ENCODE results near the gene DTL.

DTL gene

DNA sequence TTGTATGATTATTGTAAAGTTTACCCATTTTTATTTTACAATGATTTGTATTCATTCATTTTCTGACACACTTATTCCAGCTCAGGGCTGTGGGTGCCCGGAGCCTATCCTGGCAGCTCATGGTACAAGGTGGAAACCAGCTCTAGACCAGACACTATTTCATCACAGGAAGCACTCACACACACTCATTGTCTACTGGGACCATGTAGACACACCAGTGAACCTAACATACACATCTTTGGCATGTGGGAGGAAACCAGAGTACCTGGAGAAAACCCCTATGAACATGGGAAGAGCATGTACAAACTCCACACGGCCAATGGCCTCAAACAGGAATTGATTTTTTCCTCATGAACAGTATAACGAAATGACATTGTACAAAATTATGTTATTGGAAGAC is 2.4 kb downstream of the DTL start:
- DNase-seq (ENCODE audit: low spot score), result no peak

DNA sequence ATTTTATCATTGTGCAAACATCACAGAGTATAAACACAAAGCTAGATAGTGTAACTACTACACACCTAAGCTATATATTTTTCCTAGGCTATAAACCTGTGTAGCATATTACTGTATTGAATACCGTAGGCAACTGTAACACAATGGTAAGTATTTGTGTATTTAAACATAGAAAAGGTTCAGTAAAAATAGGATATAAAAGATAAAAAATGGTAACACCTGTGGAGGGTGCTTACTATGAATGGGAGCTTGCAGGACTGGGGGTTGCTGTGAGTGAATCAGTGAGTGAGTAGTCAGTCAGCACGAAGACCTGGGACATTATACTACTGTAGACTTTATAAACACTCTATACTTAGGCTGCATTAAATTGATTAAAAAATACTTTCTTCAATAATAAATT is 4.1 kb downstream of the DTL start:
- DNase-seq (ENCODE audit: low spot score), result no peak

DNA sequence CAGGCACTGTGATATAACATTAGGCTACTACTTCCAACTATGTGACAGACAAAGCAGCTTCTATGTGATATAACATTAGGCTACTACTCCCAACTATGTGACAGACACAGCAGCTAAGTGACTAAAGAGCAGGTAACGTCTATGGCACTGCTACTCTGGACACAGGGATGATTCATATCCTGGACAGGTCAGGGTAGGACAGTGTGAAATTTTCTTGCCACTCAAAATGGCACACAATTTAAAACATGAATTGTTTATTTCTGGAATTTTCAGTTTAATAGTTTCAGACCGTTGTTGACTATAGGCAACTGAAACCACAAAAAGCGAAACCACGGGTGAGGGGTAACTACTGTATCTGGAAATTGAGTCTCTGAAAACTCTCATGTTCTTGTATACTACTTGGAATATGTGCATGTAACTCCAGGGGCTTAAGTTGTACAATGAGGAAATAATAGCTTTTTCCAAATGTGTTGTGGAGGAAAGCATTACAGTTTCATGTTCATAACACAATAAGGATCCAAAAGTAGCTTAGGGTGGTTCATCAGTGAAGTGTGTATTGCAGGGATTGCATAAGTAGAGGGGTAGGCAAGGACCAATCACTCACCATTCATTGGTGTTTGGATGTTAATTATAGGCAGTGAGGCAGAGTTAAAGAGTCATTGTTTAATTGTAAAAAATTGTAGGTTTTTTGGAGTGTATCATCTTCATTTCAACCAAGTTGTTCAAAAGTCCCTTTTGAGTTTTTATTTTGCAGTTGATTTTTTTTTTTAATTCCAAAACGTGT is 5.3 kb downstream of the DTL start:
- DNase-seq (ENCODE audit: low spot score), result no peak

DNA sequence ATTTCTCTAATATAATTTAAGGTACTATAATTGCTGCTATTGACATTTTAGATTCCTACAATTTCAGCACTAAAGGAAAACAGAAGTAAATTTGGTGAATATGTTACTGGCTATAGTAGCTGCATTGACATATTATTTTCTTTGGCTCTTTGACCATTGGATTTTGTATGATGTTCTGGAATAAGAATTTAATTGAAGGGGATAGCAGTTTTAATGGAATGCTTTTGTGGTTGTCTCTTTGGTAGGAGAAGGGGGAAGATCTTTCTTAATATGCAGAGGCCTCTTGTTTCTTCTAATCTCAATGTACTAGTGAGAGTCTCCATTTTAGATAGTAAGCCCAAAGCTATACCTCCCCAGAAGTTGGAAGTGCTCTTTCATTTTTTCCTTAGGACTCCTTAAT is 6.9 kb downstream of the DTL start:
- no peak for DNase-seq (ENCODE audit: low spot score)

DNA sequence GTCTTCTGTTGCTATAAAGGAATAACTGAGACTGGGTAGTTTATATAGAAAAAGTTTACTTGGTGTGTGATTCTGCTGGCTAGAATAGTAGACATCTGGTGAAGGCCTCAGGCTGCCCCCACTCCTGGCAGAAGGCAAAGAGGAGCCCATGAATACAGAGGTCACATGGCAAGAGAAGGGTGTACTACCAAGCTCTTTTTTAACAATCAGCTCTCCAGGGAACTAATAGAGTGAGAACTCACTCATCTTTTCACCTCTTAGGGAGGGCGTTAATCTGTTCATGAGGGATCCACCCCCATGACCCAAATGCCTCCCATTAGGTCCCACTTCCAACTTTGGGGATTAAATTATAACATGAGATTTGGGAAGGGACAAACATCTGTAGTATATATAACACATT is 9.3 kb downstream of the DTL start:
- DNase-seq (ENCODE audit: low spot score), result no peak

DNA sequence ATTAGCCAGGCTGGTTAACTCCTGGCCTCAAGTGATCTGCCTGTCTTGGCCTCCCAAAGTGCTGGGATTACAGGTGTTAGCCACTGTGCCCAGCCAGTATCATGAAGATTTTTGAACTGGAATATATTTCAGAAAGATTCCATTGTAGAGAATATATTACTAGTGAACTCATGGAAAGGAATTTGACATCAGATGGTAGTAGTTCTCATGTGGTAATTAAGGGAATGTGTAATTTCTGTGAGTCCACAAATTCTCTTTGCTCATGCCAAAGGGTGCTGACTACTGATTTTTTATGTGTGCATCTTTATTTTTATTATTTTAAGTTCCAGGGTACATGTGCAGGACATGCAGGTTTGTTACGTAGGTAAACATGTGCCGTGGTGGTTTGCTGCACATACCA is 10.4 kb downstream of the DTL start:
- DNase-seq (ENCODE audit: low spot score), result no peak

DNA sequence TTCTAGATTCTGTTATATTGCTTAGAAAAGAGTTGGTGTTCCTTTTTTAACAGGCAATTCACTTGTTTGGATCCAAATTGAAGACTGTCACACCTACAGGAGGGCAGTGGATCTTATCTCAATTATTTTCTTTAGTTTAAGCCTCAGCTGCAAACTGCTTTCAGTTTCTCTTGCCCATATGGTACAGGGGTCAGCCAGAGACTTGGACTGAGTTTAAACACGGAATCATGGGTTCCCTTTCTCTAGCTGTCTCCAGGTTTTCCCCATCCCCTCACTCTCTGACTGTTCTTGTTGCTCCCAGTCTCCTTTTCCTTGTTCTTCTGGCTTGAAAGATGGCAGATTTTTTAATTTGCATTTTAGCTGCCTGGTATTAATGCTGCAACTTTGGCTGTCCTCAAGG is 18.4 kb downstream of the DTL start:
- DNase-seq (ENCODE audit: low spot score), result no peak

DNA sequence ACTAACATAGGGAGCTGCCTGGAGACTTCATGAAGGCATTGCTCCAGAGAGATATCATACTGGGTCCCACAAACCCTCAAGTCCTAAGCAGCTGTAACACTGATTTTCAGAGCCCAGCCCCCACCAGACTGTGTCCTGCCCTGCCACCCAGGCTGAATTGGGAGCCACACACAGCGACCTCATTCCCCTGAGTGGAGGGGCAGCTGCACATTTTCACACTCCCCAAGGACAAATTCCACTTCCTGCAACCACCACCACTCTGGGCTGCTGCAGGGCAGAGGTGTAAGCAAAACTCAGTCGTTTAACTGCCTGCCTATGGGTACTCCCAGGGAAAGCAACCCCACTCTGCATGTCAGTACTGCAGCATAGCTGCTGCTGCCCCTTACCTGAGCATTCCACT is 19.8 kb downstream of the DTL start:
- DNase-seq (ENCODE audit: low spot score), result no peak

DNA sequence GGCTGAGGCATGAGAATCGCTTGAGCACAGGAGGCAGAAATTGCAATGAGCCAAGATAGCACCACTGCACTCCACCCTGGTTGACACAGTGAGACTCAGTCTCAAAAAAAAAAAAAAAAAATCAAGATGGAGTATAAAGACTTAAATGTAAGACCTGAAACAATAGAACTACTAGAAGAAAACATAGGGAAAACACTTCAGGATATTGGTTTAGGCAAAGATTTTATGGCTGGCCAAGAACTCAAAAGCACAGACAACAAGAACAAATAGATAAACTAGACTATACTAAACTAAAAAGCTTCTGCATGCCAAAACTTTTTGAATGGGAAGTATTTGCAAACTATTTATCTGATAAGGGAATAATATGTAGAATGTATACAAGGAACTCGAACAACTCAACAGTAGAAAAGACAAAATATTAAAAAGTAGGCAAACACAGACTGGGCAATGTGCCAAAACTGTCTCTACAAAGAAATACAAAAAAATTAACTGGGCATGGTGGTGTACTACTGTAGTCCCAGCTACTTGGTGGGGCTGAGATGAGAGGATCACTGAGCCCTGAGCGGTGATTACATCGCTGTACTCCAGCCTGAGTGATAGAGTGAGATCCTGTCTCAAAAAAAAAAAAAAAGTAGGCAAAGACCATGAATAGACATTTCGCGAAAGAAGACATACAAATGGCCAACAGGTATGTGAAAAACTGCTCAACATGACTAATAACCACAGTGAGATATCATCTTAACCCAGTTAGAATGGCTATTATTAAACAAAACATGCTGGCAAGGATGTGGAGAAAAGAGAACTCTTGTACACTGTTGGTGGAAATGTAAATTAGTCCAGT is 25.3 kb downstream of the DTL start:
- no peak for DNase-seq (ENCODE audit: low spot score)

DNA sequence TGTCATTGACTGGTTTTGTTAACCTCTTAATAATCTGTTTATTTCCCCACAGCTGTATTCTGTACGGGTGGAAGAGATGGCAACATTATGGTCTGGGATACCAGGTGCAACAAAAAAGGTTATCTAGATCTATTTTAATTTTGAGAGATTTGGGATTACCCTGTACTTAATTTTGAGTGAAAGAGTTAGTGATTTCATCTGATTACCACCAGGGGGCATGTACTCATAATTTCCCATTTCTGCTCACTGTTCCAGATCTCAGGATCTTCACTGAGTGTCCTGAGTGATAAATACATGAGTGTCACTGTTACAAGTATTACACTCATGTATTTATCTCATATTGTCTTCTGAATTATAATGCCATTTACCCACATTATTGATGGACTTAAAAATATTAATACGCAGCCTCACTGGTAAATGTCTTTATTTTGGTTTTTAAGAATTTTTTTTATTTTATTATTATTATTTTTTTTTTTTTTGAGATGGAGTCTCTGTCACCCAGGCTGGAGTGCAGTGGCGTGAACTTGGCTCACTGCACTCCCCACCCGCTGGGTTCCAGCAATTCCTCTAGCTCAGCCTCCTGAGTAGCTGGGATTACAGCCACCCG is 27.4 kb downstream of the DTL start:
- DNase-seq (ENCODE audit: low spot score), result no peak

DNA sequence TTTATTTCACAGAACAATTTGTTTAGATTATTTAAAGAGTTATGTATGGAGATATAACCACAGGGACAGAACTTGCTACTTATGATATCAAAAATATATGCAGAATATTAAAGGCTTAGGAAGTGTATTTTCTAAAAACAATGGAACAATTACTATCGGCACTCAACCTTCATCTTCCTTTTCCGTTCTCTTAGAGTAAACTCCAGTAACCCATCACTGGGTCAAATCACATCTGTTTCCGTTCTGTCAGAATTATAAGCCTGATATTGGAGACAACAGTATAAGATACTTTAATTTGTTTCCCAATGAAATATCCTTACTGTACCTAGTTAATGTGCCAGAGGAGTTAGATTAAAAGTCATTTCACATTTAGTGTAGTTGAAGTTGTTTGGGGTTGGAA is 32.2 kb downstream of the DTL start:
- no peak for DNase-seq (ENCODE audit: low spot score)

DNA sequence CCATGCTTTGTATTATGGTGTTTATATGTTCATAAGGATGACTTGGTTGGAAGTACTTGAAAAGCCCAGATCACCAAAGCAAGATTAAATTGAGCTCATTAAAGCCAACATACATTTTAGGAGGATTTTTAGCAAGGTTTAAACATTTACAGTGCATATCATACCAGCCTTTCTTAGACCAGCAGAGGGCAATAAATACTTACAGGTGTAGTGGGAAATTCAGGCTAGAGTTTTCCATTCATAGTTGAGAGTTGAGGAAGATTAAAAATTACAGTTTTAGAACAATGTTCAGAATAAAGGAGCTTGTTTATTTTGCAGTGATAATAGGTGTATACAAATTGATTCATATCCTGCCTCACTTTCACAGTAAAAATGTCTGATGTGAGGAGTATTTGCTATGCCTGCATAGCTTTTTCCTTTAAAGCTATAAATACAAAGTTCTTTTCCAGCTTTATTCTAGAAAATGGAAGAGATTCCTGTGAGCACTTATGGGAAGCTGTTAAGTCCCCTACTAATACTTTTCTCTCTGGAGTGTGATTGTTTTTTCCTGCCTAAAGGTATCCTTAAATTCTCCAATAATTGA is 35.3 kb downstream of the DTL start:
- DNase-seq (ENCODE audit: low spot score), result no peak

DNA sequence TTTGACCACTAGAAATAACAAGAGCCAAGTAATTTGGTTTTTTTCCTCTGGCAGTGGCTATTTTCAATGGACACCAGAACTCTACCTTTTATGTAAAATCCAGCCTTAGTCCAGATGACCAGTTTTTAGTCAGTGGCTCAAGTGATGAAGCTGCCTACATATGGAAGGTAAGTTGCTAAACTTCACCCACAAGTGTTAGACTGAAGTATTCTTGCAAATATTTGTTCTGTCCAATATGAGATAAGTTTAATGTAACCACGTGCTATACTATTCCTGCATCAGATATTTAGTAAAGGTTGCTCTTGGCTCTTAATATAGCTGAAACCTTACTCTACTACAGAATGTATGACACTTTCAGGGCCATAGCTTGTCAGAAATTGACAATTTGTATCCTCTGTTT is 36.5 kb downstream of the DTL start:
- DNase-seq (ENCODE audit: low spot score), result no peak

DNA sequence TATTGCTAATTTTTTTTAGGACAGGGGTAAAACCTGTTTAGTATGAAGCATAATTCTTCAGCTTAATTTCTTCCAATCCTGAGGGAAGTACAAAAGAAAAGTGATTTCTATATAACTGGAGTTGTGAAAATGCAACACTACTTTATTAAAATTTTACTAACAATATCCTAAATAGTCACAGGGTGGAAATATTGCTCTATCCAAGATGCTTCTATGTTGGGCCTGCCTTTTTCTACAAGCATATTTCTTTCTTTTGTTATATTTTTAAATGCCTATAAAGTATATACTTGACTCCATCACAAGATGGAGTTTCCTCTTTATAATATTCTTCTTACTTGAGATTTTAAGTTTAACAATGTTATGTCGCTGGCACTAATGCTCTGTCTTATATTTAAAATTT is 37.9 kb downstream of the DTL start:
- no peak for DNase-seq (ENCODE audit: low spot score)

DNA sequence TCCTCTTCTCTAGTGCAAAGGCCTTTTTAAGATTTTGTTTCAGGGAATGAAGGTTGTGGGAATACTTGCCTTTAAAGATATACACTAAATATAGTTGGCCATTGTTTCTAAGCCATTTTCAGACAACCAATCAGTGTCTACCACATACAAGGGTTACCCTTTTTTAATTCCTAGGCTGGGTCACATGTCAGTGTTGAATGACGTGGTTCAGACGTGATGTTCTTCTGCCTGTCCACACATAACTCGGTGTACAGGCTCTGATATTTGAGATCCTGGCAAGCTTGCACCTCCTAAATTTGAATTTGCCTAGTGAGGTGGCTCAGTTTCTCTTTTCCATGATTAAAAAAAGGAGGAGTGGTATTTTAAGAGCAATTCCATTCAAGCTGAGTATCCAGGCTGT is 38.8 kb downstream of the DTL start:
- DNase-seq (ENCODE audit: low spot score), result no peak

DNA sequence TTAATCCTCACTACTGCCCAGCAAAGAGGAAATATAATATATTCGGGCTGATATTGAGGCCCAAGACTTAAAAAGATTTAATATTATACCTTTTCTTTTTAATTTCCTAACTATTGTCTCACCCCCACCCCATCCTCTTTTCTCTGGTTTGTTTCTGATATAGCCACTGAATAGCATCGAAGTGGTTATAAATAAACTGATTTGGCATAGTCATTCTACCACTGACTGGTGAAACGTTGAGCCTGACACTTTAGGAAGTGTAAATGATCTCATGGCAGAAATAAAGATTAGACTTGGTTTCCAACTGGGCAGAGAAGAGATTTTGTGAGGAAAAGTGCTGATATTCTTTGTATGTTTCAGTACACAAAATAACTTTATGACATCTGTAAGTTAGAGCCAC is 39.3 kb downstream of the DTL start:
- no peak for DNase-seq (ENCODE audit: low spot score)

DNA sequence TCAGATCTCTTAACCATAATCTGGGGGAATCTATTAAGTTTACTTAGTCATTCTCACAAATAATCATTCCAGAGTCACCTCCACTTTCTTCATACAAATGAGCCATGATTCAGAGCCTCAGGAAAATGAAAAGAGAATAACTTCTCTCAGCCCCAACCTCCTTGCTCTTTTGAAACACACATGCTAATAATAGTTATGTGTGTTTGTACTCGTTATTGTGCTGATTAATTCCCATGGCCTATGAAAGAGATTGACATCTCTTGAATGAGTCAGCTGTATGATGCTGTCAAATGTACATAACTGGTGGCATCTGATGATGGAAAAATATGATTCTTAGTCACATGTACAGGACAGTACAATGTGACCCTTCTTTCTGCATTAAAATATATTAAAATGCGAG is 41.5 kb downstream of the DTL start:
- DNase-seq (ENCODE audit: low spot score), result no peak

DNA sequence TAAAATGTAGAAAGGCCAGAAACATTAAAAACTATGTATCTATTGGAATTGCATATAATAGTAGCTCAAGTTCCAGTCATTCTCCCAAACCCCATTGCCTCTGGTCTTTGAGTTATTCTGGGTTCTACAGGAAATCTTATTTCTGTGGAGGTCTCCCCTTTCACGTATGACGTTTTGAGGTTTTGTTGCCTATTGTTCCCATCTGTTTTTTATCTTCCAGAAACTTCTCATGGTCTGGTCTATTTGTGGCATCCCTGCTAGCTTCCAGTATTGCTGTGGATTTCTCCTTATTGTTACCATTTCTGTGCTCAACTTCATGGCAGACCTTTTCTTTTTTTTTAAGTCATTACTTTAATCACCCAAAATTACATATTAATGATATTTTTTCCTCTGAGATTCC is 43.3 kb downstream of the DTL start:
- DNase-seq (ENCODE audit: low spot score), result no peak

DNA sequence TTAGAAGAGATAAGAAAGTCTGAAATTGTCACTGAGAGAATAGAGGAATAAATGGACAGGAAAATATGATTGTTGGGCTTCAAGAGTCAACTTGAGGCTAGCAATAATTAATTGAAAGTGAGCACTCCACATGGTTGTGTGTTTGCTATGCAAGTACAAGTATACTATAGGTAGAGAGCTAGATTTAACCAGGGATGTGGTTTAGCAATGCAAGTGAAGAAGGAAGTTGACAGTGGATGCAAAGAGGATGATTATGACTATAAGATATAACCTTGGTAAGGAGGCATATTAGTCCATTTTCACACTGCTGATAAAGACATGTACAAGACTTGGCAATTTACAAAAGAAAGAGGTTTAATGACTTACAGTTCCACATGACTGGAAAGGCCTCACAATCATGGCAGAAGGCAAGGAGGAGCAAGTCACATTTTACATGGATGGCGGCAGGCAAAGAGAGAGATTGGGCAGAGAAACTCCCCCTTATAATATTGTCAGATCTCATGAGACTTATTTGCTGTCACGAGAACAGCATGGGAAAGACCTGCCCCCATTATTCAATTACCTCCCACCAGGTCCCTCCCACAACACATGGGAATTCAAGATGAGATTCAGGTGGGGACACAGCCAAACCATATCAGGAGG is 47.3 kb downstream of the DTL start:
- no peak for DNase-seq (ENCODE audit: low spot score)

DNA sequence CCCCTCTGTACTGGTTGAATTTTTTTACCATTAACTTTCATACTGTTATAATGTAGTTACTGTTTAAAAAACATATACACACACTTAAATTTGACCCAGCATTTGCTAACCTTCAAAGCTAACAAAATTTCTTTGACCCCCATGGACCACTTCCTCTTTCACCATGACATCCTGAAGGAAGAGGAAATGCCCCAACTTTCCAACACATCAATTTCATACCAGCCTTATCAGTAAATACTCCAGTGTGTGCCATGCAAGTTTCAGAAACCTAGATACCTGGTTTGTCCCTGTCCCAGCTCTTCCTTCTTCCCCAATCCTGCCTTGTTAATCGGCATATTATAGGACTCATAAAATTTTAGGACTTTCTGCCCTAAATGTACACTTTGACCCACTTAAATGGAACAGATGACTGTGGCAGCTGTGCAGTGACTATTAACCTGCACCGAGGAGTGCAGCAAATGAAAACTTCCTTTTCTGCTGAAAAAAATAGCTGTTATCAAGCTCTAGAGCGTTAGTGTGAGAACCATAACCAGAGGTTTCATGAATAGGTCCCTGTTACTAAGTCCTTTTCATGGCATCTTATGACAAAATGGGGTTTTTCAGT is 54.1 kb downstream of the DTL start:
- no peak for DNase-seq (ENCODE audit: low spot score)

DNA sequence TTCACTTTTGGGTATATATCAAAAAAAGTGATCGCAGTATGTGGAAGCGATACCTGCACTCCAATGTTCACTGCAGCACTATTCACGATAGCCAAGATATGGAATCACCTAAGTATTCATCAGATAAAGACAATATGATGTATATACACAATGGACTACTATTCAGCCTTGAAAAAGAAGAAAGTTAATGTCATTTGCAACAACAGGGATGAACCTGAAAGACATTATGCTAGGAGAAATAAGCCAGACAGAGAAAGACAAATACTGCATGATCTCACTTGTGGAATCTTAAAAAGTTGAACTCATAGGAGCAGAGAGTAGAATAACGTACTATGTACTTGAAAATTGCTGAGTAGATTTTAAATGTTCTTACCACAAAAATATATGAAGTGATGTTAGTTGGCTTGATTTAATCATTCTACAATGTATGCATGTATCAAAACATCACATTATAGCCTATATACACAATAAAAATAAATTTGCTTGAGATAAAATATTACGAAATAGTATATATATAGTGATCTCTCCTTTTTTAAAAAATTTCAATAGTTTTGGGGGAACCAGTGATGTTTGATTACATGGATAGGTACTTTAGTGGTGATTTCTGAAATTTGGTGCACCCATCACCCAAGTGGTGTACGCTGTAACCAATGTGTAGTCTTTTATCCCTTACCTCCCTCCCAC is 56.0 kb downstream of the DTL start:
- no peak for DNase-seq (ENCODE audit: low spot score)

Data from HuH-7.5 (cell line).